ENCODE measurements around the gene IL15. TPM values are rescaled to one million over a fixed set of nuclear protein-coding genes. Genes with fewer than 3 reads are reported as not detected.

IL15 gene
- total RNA-seq, 1 donor from 2014 or later, result 0.80 TPM

- Mint-ChIP-seq H3K36me3 (no peaks in the 10 kb centered on the region), H3K4me1 (no peaks in the 10 kb centered on the region), H3K9me3 (no peaks in the 10 kb centered on the region), H3K27me3 (ENCODE audit: low read depth) (no peaks in the 10 kb centered on the region), H3K4me3 (no peak overlapping the region), H3K27ac (no peak overlapping the region)
- no peak for TF ChIP-seq CTCF (IDR thresholded peaks at IDR 0.05; ENCODE audit: unreplicated experiment)
- no peak for DNase-seq (ENCODE audit: low spot score in 2 of 2, unreplicated experiment in 2 of 2)
Measured at GRCh38 chr4:141646969-141647368, 10.6 kb downstream of the IL15 start.

GRCh38 chr4:141647966-141648365 is 11.6 kb downstream of the IL15 start:
- Mint-ChIP-seq H3K4me1 (peaks cover 7% of the 10 kb centered on the region), H3K36me3 (no peaks in the 10 kb centered on the region), H3K27ac (no peak overlapping the region), H3K9me3 (no peaks in the 10 kb centered on the region), H3K4me3 (no peak overlapping the region), H3K27me3 (ENCODE audit: low read depth) (no peaks in the 10 kb centered on the region)
- no peak for DNase-seq (ENCODE audit: low spot score in 2 of 2, unreplicated experiment in 2 of 2)
- no peak for TF ChIP-seq CTCF (IDR thresholded peaks at IDR 0.05; ENCODE audit: unreplicated experiment)

GRCh38 chr4:141652161-141652778 is 15.9 kb downstream of the IL15 start:
- peak overlapping the region; percentile 56 for H3K27ac Mint-ChIP-seq
- no peak overlapping the region for H3K4me3 Mint-ChIP-seq
- no peaks in the 10 kb centered on the region for H3K9me3 Mint-ChIP-seq
- H3K27me3 Mint-ChIP-seq (ENCODE audit: low read depth), result no peaks in the 10 kb centered on the region
- no peak for TF ChIP-seq CTCF (IDR thresholded peaks at IDR 0.05; ENCODE audit: unreplicated experiment)
- H3K4me1 Mint-ChIP-seq, result peaks cover 7% of the 10 kb centered on the region
- no peaks in the 10 kb centered on the region for H3K36me3 Mint-ChIP-seq
- no peak for DNase-seq (ENCODE audit: low spot score in 2 of 2, unreplicated experiment in 2 of 2)

GRCh38 chr4:141654098-141654497 is 17.7 kb downstream of the IL15 start:
- DNase-seq (ENCODE audit: low spot score in 2 of 2, unreplicated experiment in 2 of 2), result no peak
- H3K4me1 Mint-ChIP-seq, result peaks cover 7% of the 10 kb centered on the region
- H3K4me3 Mint-ChIP-seq, result no peak overlapping the region
- H3K27ac Mint-ChIP-seq, result no peak overlapping the region
- no peaks in the 10 kb centered on the region for H3K36me3 Mint-ChIP-seq
- H3K27me3 Mint-ChIP-seq (ENCODE audit: low read depth), result no peaks in the 10 kb centered on the region
- no peak for TF ChIP-seq CTCF (IDR thresholded peaks at IDR 0.05; ENCODE audit: unreplicated experiment)
- no peaks in the 10 kb centered on the region for H3K9me3 Mint-ChIP-seq

GRCh38 chr4:141656031-141656430 is 19.6 kb downstream of the IL15 start:
- no peak for DNase-seq (ENCODE audit: low spot score in 2 of 2, unreplicated experiment in 2 of 2)
- Mint-ChIP-seq H3K27me3 (ENCODE audit: low read depth) (no peaks in the 10 kb centered on the region), H3K9me3 (no peaks in the 10 kb centered on the region), H3K4me3 (no peak overlapping the region), H3K4me1 (peaks cover 7% of the 10 kb centered on the region), H3K36me3 (no peaks in the 10 kb centered on the region), H3K27ac (no peak overlapping the region)
- TF ChIP-seq CTCF (IDR thresholded peaks at IDR 0.05; ENCODE audit: unreplicated experiment), result no peak
